Panc1 (cell line): ENCODE results near the gene POLG.

ENCODE experiments used
- TCF7L2 ChIP-seq: IDR thresholded peaks from 2 replicates; pipeline ENCODE4 v1.6.1; 2011; ENCODE audit warnings: mild to moderate bottlenecking, low read depth, low read length, inconsistent platforms
- TF ChIP-seq, protein P1 (sequence below): fragments of 450-650 bp; IDR thresholded peaks from 2 replicates; pipeline ENCODE4 v1.5.1; 2017; ENCODE audit warnings: mild to moderate bottlenecking
- TF ChIP-seq, protein P2 (sequence below), 2 experiments: IDR thresholded peaks; 2 replicates each; pipeline ENCODE4 v1.6.1; 2011 to 2012; ENCODE audit warnings: low read depth in 2 of 2, control low read depth in 1 of 2, low read length in 1 of 2, mild to moderate bottlenecking in 1 of 2, moderate library complexity in 1 of 2; ENCODE audit not compliant: insufficient read depth in 1 of 2

DNA sequence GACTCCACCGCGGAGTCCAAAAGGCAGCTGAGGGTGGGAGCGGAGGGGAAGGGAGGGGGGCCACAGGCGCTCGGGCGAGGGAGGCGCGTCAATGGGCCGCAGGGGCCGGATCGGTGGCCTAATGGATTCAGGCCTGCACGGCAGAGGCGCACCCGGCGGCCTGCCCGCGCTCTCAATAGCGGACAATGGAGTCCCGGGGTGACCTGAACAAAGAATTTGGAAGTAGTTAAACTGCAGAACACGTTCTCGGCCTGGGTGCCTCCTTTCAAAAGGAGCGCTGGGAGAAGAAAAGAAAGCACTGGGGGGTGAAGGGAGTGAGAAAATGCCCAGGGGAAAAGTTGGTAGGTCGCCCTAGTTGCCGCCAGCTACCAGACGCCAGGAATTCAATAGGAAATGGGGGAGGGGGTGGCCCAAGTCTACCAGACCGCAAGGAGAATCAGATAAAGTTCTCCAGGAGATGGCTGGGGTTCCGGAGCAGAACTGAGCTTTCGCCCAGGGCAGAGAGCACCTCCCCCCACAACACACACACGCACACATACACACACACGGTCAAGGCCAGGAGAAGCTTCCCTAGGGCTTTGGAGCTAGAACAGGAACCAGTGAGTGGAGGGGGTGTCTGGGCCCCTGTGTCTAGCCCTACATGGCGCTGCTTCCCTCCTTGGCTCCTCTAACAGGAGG is 25.8 kb upstream of the POLG start:
- no peak for TF ChIP-seq TCF7L2
- TF ChIP-seq, protein P1, sequence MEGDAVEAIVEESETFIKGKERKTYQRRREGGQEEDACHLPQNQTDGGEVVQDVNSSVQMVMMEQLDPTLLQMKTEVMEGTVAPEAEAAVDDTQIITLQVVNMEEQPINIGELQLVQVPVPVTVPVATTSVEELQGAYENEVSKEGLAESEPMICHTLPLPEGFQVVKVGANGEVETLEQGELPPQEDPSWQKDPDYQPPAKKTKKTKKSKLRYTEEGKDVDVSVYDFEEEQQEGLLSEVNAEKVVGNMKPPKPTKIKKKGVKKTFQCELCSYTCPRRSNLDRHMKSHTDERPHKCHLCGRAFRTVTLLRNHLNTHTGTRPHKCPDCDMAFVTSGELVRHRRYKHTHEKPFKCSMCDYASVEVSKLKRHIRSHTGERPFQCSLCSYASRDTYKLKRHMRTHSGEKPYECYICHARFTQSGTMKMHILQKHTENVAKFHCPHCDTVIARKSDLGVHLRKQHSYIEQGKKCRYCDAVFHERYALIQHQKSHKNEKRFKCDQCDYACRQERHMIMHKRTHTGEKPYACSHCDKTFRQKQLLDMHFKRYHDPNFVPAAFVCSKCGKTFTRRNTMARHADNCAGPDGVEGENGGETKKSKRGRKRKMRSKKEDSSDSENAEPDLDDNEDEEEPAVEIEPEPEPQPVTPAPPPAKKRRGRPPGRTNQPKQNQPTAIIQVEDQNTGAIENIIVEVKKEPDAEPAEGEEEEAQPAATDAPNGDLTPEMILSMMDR = no peak
- TF ChIP-seq, protein P2, sequence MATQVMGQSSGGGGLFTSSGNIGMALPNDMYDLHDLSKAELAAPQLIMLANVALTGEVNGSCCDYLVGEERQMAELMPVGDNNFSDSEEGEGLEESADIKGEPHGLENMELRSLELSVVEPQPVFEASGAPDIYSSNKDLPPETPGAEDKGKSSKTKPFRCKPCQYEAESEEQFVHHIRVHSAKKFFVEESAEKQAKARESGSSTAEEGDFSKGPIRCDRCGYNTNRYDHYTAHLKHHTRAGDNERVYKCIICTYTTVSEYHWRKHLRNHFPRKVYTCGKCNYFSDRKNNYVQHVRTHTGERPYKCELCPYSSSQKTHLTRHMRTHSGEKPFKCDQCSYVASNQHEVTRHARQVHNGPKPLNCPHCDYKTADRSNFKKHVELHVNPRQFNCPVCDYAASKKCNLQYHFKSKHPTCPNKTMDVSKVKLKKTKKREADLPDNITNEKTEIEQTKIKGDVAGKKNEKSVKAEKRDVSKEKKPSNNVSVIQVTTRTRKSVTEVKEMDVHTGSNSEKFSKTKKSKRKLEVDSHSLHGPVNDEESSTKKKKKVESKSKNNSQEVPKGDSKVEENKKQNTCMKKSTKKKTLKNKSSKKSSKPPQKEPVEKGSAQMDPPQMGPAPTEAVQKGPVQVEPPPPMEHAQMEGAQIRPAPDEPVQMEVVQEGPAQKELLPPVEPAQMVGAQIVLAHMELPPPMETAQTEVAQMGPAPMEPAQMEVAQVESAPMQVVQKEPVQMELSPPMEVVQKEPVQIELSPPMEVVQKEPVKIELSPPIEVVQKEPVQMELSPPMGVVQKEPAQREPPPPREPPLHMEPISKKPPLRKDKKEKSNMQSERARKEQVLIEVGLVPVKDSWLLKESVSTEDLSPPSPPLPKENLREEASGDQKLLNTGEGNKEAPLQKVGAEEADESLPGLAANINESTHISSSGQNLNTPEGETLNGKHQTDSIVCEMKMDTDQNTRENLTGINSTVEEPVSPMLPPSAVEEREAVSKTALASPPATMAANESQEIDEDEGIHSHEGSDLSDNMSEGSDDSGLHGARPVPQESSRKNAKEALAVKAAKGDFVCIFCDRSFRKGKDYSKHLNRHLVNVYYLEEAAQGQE (IDR thresholded peaks at IDR 0.05; ENCODE audit: insufficient read depth in 1 of 2, low read depth in 2 of 2, low read length in 1 of 2) = no peak
